OCI-LY7 (cell line): ENCODE results near the gene CCDC83. TPM values are rescaled to one million over a fixed set of nuclear protein-coding genes. Genes with fewer than 3 reads are reported as not detected.

Experiments used
- Bru-seq: library from RNA; stranded (reverse); fragments of 400-500 nt; gene quantifications from one replicate; lab custom pipeline; 2021; lab: Mats Ljungman, UMichigan
- BruChase-seq, 2 experiments: library from RNA; stranded (reverse); fragments of 400-500 nt; gene quantifications; one replicate each; lab custom pipeline; 2021; lab: Mats Ljungman, UMichigan
- BruUV-seq: library from RNA; stranded (reverse); fragments of 400-500 nt; replicated peaks from 2 replicates; lab custom pipeline; 2021; lab: Mats Ljungman, UMichigan
- CTCF ChIA-PET: fragments of 300-600 bp; sonication (Branson Sonifier 250); formaldehyde crosslinking; loops from one replicate; lab custom pipeline; 2022; ENCODE audit warnings: antibody characterized with exemption; ENCODE audit not compliant: unreplicated experiment; lab: Charles Lee
- POLR2A ChIA-PET: fragments of 300-600 bp; sonication (Branson Sonifier 250); formaldehyde crosslinking; loops from one replicate; lab custom pipeline; 2022; ENCODE audit warnings: antibody characterized with exemption; lab: Charles Lee
- DNase-seq: peaks from one replicate; pipeline ENCODE4 v3.0.0-alpha.2; 2015; ENCODE audit warnings: low spot score
- H2AFZ ChIP-seq: fragments of 200-600 bp; sonication (generic), shearing (Covaris generic); 2 replicates; pipeline ENCODE4 v1.6.1; 2014; ENCODE audit warnings: mild to moderate bottlenecking, antibody characterized with exemption, low read length, moderate library complexity
- H3K27ac ChIP-seq: fragments of 200-600 bp; sonication (generic); 2 replicates; pipeline ENCODE4 v1.5.1; 2014; ENCODE audit warnings: mixed run types, low read depth, mild to moderate bottlenecking, moderate library complexity, low read length, inconsistent platforms; ENCODE audit not compliant: poor library complexity, severe bottlenecking
- H3K36me3 ChIP-seq: fragments of 200-600 bp; sonication (generic); 2 replicates; pipeline ENCODE4 v1.6.1; 2014; ENCODE audit warnings: mild to moderate bottlenecking, antibody characterized with exemption, low read length, moderate library complexity, mixed read lengths; ENCODE audit not compliant: insufficient read depth
- H3K4me1 ChIP-seq: fragments of 200-600 bp; sonication (generic); 2 replicates; pipeline ENCODE4 v1.5.1; 2014; ENCODE audit warnings: mild to moderate bottlenecking, low read length; ENCODE audit not compliant: insufficient read depth, poor library complexity, severe bottlenecking
- H3K4me2 ChIP-seq: fragments of 200-600 bp; sonication (generic); 2 replicates; pipeline ENCODE4 v1.6.1; 2014; ENCODE audit warnings: mild to moderate bottlenecking, low read length
- H3K4me3 ChIP-seq: fragments of 200-600 bp; sonication (generic); 2 replicates; pipeline ENCODE4 v1.5.1; 2014; ENCODE audit warnings: mild to moderate bottlenecking, low read depth, low read length; ENCODE audit not compliant: poor library complexity, severe bottlenecking
- H3K79me2 ChIP-seq: fragments of 200-600 bp; sonication (generic); 2 replicates; pipeline ENCODE4 v1.6.1; 2016; ENCODE audit warnings: low read depth, mild to moderate bottlenecking, low read length, moderate library complexity, mixed read lengths; ENCODE audit not compliant: insufficient read depth
- H3K9me2 ChIP-seq: fragments of 200-600 bp; sonication (generic); 2 replicates; pipeline ENCODE4 v1.6.1; 2016; ENCODE audit warnings: mild to moderate bottlenecking, low read length, mixed read lengths; ENCODE audit not compliant: insufficient read depth
- H3K9me3 ChIP-seq: fragments of 200-600 bp; sonication (generic); 2 replicates; pipeline ENCODE4 v1.6.1; 2014; ENCODE audit warnings: mild to moderate bottlenecking, mixed run types, low read length, mixed read lengths
- H4K20me1 ChIP-seq: fragments of 200-600 bp; sonication (generic); 2 replicates; pipeline ENCODE4 v1.6.1; 2014; ENCODE audit warnings: mild to moderate bottlenecking, antibody characterized with exemption, low read length, moderate library complexity, mixed read lengths; ENCODE audit not compliant: insufficient read depth
- EZH2phosphoT487 ChIP-seq: fragments of 200-600 bp; sonication (generic); IDR thresholded peaks from 2 replicates; pipeline ENCODE4 v1.6.1; 2018; ENCODE audit warnings: low read depth, borderline replicate concordance, mild to moderate bottlenecking, mixed run types, antibody characterized with exemption, low read length, moderate library complexity, mixed read lengths
- intact Hi-C: fragments of 100-400 bp; cut with micrococcal nuclease; formaldehyde crosslinking; loops from one replicate; pipeline ENCODE4 v1.10.0; 2022; ENCODE audit not compliant: unreplicated experiment
- long read RNA-seq: library from polyadenylated mRNA; stranded (forward); transcript quantifications from one replicate; pipeline ENCODE4 v2.0.0, GENCODE V29; 2022
- total RNA-seq, 2 experiments: library from RNA; depleted of rRNA in 1 of 2; stranded (reverse); fragments of >200 nt in 1 of 2; shearing (Covaris generic) in 1 of 2; gene quantifications; 2 replicates each; pipeline ENCODE4 v1.2.3, GENCODE V29; 2014 to 2022
- TF ChIP-seq, protein P1 (sequence below): fragments of 200-600 bp; sonication (generic); conservative IDR thresholded peaks from 2 replicates; pipeline ENCODE4 v1.5.1; 2014; ENCODE audit warnings: mild to moderate bottlenecking, antibody characterized with exemption, low read length, moderate library complexity, mixed read lengths

Gene CCDC83
- total RNA-seq (2014; rRNA removed; shearing (Covaris generic)) = not detected in 2 replicates
- not detected in 2 replicates for total RNA-seq (2022)
- percentile 3 among the genes with signal in this experiment for Bru-seq, nascent RNA
- not detected for BruChase-seq, experiment 1, labeled RNA remaining after a 6-hour chase
- BruChase-seq, experiment 2, labeled RNA remaining after a 2-hour chase = not detected
- long read RNA-seq = 0 reads

DNA sequence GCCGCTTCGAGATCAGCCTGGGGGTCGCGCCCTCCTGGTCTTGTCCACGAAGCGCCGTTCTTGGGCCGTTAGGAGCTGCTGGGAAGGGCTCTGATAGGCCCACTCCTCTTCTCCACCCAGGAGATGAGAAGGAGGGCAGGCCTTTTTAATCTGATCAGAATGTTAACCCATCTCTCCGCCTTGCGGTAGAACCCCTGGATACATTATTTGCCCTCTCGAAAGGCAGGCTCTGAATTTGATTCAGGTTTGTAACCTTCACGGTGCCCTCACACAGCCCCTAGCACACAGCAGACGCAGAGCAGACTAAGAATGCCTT lies at the start of gene CCDC83:
Gene CCDC83 (plus strand): TSS at position 43 of the 316 bp plus-strand sequence. CDS start 9,741 bp downstream, outside the sequence.
- Histone ChIP-seq H3K4me2 (peak within 1 kb of the TSS; percentile 70), H3K9me2 (no peaks in the 10 kb centered on the region), H3K27ac (no peak within 1 kb of the TSS), H3K4me1 (peaks cover 10% of the 10 kb centered on the region), H3K79me2 (no peaks in the 10 kb centered on the region), H3K9me3 (no peaks in the 10 kb centered on the region), H3K4me3 (peak within 1 kb of the TSS; percentile 65), H2AFZ (peak within 1 kb of the TSS; percentile 91), H3K36me3 (no peaks in the 10 kb centered on the region), H4K20me1 (no peaks in the 10 kb centered on the region)
- ChIA-PET POLR2A (interaction anchor here (1.1 to 1.2 kb wide), 2 partner anchors 10 to 186 kb away, joined by 3 to 7 read pairs; no protein-coding TSS in a partner anchor), CTCF (interaction anchor here (0.7 to 1.5 kb wide), 2 partner anchors 150 to 338 kb away, joined by 3 to 4 read pairs; no protein-coding TSS in a partner anchor)
- no peak for TF ChIP-seq EZH2phosphoT487
- DNase-seq = no peak
- intact Hi-C loops = loop anchor here (2.0 to 10.0 kb wide), 4 partner anchors 338 to 964 kb away; no protein-coding TSS in a partner anchor
- BruUV-seq = no TSS peak

DNA sequence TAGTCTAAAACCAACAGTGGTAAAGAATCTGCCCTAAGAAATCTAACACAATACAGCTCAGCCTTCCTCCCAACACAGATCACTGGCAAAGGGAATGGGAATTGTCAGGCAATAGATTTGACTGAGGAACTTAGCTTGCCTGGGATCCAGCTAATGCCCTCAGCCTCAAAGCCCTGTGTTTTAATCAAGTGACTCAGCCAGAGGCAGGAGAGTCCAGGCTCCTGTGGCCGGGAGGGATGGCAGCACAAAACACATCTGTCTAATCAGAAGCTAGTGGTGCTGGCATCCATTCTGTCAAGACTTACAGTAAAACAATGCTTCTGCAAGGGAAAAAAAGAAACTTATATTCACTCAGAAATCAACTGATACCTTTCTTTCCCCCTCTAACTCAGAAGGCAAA lies 49.8 kb upstream of the CCDC83 start:
- DNase-seq = no peak
- intact Hi-C loops = no loop called here
- POLR2A ChIA-PET = interaction anchor here (0.7 kb wide), 1 partner anchor 10 kb away, joined by 3 read pairs; no protein-coding TSS in a partner anchor
- CTCF ChIA-PET = no interaction called here
- TF ChIP-seq, protein P1, sequence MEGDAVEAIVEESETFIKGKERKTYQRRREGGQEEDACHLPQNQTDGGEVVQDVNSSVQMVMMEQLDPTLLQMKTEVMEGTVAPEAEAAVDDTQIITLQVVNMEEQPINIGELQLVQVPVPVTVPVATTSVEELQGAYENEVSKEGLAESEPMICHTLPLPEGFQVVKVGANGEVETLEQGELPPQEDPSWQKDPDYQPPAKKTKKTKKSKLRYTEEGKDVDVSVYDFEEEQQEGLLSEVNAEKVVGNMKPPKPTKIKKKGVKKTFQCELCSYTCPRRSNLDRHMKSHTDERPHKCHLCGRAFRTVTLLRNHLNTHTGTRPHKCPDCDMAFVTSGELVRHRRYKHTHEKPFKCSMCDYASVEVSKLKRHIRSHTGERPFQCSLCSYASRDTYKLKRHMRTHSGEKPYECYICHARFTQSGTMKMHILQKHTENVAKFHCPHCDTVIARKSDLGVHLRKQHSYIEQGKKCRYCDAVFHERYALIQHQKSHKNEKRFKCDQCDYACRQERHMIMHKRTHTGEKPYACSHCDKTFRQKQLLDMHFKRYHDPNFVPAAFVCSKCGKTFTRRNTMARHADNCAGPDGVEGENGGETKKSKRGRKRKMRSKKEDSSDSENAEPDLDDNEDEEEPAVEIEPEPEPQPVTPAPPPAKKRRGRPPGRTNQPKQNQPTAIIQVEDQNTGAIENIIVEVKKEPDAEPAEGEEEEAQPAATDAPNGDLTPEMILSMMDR = no peak
- no peak for TF ChIP-seq EZH2phosphoT487
- Histone ChIP-seq H3K9me3 (no peaks in the 10 kb centered on the region), H3K9me2 (no peaks in the 10 kb centered on the region), H3K36me3 (no peaks in the 10 kb centered on the region), H3K27ac (no peak overlapping the region), H3K79me2 (no peaks in the 10 kb centered on the region), H3K4me1 (peaks cover 18% of the 10 kb centered on the region), H4K20me1 (no peaks in the 10 kb centered on the region), H3K4me2 (no peak overlapping the region), H2AFZ (no peak overlapping the region), H3K4me3 (no peak overlapping the region)
- no TSS peak for BruUV-seq

DNA sequence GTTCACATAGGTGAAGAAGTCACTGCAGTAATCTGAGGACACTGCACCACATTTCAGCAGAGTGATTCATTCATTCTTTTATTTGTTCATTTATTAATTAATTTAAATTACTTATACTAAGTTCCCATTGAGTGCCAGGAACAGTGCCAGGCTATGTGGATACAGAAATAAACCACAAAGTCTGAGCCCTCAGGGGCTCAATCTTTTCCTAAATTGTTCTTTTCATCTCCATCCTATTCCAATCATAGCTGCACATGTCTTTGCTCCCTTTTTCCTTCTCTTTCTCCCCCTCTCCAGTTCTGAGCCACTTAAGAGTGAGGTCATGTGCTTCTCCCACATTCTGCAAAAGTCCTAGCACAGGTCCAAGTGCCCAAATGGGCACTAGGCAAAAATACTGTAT lies 49.2 kb upstream of the CCDC83 start:
- no peak overlapping the region for H2AFZ ChIP-seq
- no peak overlapping the region for H3K27ac ChIP-seq
- no TSS peak for BruUV-seq
- no peaks in the 10 kb centered on the region for H3K9me3 ChIP-seq
- no peak overlapping the region for H3K4me3 ChIP-seq
- intact Hi-C loops = no loop called here
- TF ChIP-seq EZH2phosphoT487 = no peak
- TF ChIP-seq, protein P1 = no peak
- H3K79me2 ChIP-seq = no peaks in the 10 kb centered on the region
- ChIA-PET CTCF (no interaction called here), POLR2A (no interaction called here)
- no peak for DNase-seq
- no peaks in the 10 kb centered on the region for H4K20me1 ChIP-seq
- H3K9me2 ChIP-seq = no peaks in the 10 kb centered on the region
- H3K36me3 ChIP-seq = no peaks in the 10 kb centered on the region
- H3K4me2 ChIP-seq = no peak overlapping the region
- H3K4me1 ChIP-seq = peaks cover 25% of the 10 kb centered on the region
